ENCODE data around the gene TCIRG1. TPM values are rescaled to one million over a fixed set of nuclear protein-coding genes. Genes with fewer than 3 reads are reported as not detected.

The TCIRG1 gene
- polyA plus RNA-seq, 1 experiment, result 26.5 TPM

- CTCF ChIA-PET, result no interaction called here
Measured at GRCh38 chr11:68057807-68058206, 19.0 kb downstream of the TCIRG1 start.

DNA sequence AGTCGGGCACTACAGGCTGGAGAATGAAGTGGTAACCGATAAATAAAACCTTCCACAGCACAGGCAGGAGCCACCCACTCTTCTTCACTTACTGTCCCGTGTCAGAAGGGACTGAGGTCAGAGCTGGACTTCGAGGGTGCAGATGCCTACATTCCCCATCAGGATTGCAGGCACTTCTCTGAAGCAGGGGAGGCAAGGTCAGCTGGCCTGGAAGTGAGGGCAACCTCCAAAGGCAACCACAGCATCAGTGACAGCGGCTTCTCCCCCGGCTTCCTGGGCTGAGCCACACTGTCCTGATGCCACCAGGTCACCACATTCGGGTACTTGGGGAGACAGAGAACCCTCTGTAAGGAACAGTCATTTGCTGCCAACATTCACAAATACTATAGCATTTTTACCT is 22.7 kb downstream of the TCIRG1 start:
- Histone ChIP-seq H3K27me3 (ENCODE audit: control insufficient read depth, insufficient read depth, low read length) (no peaks in the 10 kb centered on the region), H3K27ac (ENCODE audit: low read depth, low read length) (no peak overlapping the region), H3K9me3 (ENCODE audit: control insufficient read depth, insufficient read depth, low read length) (no peaks in the 10 kb centered on the region), H3K4me3 (ENCODE audit: low read depth, low read length) (no peak overlapping the region)
- TF ChIP-seq, protein P1, sequence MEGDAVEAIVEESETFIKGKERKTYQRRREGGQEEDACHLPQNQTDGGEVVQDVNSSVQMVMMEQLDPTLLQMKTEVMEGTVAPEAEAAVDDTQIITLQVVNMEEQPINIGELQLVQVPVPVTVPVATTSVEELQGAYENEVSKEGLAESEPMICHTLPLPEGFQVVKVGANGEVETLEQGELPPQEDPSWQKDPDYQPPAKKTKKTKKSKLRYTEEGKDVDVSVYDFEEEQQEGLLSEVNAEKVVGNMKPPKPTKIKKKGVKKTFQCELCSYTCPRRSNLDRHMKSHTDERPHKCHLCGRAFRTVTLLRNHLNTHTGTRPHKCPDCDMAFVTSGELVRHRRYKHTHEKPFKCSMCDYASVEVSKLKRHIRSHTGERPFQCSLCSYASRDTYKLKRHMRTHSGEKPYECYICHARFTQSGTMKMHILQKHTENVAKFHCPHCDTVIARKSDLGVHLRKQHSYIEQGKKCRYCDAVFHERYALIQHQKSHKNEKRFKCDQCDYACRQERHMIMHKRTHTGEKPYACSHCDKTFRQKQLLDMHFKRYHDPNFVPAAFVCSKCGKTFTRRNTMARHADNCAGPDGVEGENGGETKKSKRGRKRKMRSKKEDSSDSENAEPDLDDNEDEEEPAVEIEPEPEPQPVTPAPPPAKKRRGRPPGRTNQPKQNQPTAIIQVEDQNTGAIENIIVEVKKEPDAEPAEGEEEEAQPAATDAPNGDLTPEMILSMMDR (IDR thresholded peaks at IDR 0.05; ENCODE audit: low read depth, low read length), result no peak
- ChIA-PET POLR2A (no interaction called here), CTCF (no interaction called here)
- DNase-seq (ENCODE audit: low read depth, low spot score), result no peak

More at GRCh38 chr11:68057807-68058206, 19.0 kb downstream of the TCIRG1 start:
- TF ChIP-seq, protein P1 (IDR thresholded peaks at IDR 0.05; ENCODE audit: low read depth, low read length), result no peak
- DNase-seq (ENCODE audit: low read depth, low spot score), result no peak
- Histone ChIP-seq H3K27me3 (ENCODE audit: control insufficient read depth, insufficient read depth, low read length) (no peaks in the 10 kb centered on the region), H3K9me3 (ENCODE audit: control insufficient read depth, insufficient read depth, low read length) (no peaks in the 10 kb centered on the region), H3K27ac (ENCODE audit: low read depth, low read length) (no peak overlapping the region), H3K4me3 (ENCODE audit: low read depth, low read length) (no peak overlapping the region)
- POLR2A ChIA-PET, result no interaction called here

GRCh38 chr11:68064926-68065325 is 26.1 kb downstream of the TCIRG1 start:
- POLR2A ChIA-PET, result interaction anchor here (1.0 kb wide), 1 partner anchor 21 kb away, joined by 4 read pairs; no protein-coding TSS in a partner anchor
- TF ChIP-seq, protein P1 (IDR thresholded peaks at IDR 0.05; ENCODE audit: low read depth, low read length), result no peak
- no peak overlapping the region for H3K27ac ChIP-seq (ENCODE audit: low read depth, low read length)
- CTCF ChIA-PET, result no interaction called here
- H3K9me3 ChIP-seq (ENCODE audit: control insufficient read depth, insufficient read depth, low read length), result no peaks in the 10 kb centered on the region
- no peak overlapping the region for H3K4me3 ChIP-seq (ENCODE audit: low read depth, low read length)
- no peaks in the 10 kb centered on the region for H3K27me3 ChIP-seq (ENCODE audit: control insufficient read depth, insufficient read depth, low read length)
- DNase-seq (ENCODE audit: low read depth, low spot score), result no peak

DNA sequence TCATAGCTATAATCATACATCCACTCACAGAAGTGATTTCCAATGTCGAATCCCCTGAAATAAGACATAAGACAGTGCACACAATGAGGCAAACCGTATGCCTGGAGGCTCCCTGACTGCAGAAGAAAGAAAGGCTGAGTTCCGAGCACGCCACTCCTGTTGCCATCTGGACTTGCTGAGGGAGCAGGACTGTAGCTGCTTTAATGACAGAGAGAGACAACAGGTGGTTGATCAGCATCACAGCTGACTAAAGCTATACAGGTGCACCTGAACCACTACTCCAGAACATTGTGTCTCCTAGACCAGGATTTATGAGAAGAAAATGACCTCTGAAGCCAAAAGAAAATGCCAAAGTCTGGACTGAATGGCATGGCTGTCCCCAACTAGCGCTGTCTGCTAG is 27.0 kb downstream of the TCIRG1 start:
- Histone ChIP-seq H3K9me3 (ENCODE audit: control insufficient read depth, insufficient read depth, low read length) (no peaks in the 10 kb centered on the region), H3K4me3 (ENCODE audit: low read depth, low read length) (no peak overlapping the region), H3K27ac (ENCODE audit: low read depth, low read length) (no peak overlapping the region), H3K27me3 (ENCODE audit: control insufficient read depth, insufficient read depth, low read length) (no peaks in the 10 kb centered on the region)
- POLR2A ChIA-PET, result no interaction called here
- TF ChIP-seq, protein P1 (IDR thresholded peaks at IDR 0.05; ENCODE audit: low read depth, low read length), result no peak
- DNase-seq (ENCODE audit: low read depth, low spot score), result no peak
- CTCF ChIA-PET, result no interaction called here

DNA sequence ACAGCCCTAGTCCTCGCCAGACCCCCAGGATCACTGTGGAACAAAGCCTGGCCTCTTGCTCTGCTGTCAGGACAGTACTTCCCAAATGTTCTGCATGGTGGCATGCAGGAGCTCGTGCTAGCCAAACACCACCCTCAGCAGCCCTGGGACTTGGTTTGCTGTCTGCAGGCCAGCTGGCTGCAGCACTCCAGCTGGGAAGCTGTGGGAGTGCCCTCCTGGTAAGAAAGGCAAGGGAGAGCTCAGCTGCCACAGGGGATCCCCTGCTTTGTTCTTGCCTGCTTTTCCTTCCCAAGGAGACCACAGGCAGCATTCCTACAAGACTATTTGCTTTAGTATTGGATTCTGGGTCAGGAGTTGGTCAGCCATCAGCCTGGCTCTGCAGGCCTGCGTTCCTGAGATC is 27.9 kb downstream of the TCIRG1 start:
- ChIA-PET POLR2A (no interaction called here), CTCF (no interaction called here)
- H3K9me3 ChIP-seq (ENCODE audit: control insufficient read depth, insufficient read depth, low read length), result no peaks in the 10 kb centered on the region
- TF ChIP-seq, protein P1 (IDR thresholded peaks at IDR 0.05; ENCODE audit: low read depth, low read length), result no peak
- no peak for DNase-seq (ENCODE audit: low read depth, low spot score)
- no peaks in the 10 kb centered on the region for H3K27me3 ChIP-seq (ENCODE audit: control insufficient read depth, insufficient read depth, low read length)
- H3K4me3 ChIP-seq (ENCODE audit: low read depth, low read length), result no peak overlapping the region
- no peak overlapping the region for H3K27ac ChIP-seq (ENCODE audit: low read depth, low read length)

Data from AG04450 (cell line).